HEK293 (cell line): ENCODE results near the gene MKX.

ENCODE experiments used
- FEZF1 ChIP-seq: fragments of 450-650 bp; formaldehyde crosslinking; IDR thresholded peaks from 2 replicates; pipeline ENCODE4 v1.5.1; 2016; ENCODE audit warnings: missing biosample characterization, missing genetic modification characterization
- MEIS1 ChIP-seq: sonication (generic); formaldehyde crosslinking; IDR thresholded peaks from 2 replicates; pipeline ENCODE4 v1.8.1; 2022; ENCODE audit warnings: missing genetic modification reagents, mild to moderate bottlenecking, borderline replicate concordance
- MZF1 ChIP-seq: fragments of 450-650 bp; formaldehyde crosslinking; IDR thresholded peaks from 2 replicates; pipeline ENCODE4 v1.5.1; 2017; ENCODE audit warnings: missing biosample characterization, missing genetic modification characterization, borderline replicate concordance
- OSR2 ChIP-seq: fragments of 450-650 bp; formaldehyde crosslinking; IDR thresholded peaks from 2 replicates; pipeline ENCODE4 v1.5.1; 2016; ENCODE audit warnings: missing biosample characterization, missing genetic modification characterization
- TCF7L2 ChIP-seq: IDR thresholded peaks from 2 replicates; pipeline ENCODE4 v1.6.1; 2011; ENCODE audit warnings: low read depth, mild to moderate bottlenecking, inconsistent platforms, low read length, moderate library complexity, borderline replicate concordance
- ZNF155 ChIP-seq: fragments of 450-650 bp; formaldehyde crosslinking; IDR thresholded peaks from 2 replicates; pipeline ENCODE4 v1.5.1; 2016; ENCODE audit warnings: missing biosample characterization, missing genetic modification characterization
- ZNF19 ChIP-seq: fragments of 450-650 bp; formaldehyde crosslinking; IDR thresholded peaks from 2 replicates; pipeline ENCODE4; 2016; ENCODE audit warnings: missing biosample characterization, missing genetic modification characterization, low read depth
- ZNF214 ChIP-seq: fragments of 450-650 bp; formaldehyde crosslinking; IDR thresholded peaks from 2 replicates; pipeline ENCODE4 v1.5.1; 2017; ENCODE audit warnings: missing biosample characterization, mild to moderate bottlenecking, missing genetic modification characterization, borderline replicate concordance
- ZNF221 ChIP-seq: fragments of 450-650 bp; formaldehyde crosslinking; IDR thresholded peaks from 2 replicates; pipeline ENCODE4 v1.5.1; 2017; ENCODE audit warnings: missing biosample characterization, missing genetic modification characterization, borderline replicate concordance
- ZNF391 ChIP-seq: fragments of 450-650 bp; formaldehyde crosslinking; IDR thresholded peaks from 2 replicates; pipeline ENCODE4 v1.5.1; 2016; ENCODE audit warnings: low read depth, missing biosample characterization, missing genetic modification characterization, borderline replicate concordance
- ZNF426 ChIP-seq: fragments of 450-650 bp; formaldehyde crosslinking; IDR thresholded peaks from 2 replicates; pipeline ENCODE4 v1.5.1; 2017; ENCODE audit warnings: missing biosample characterization, missing genetic modification characterization, mild to moderate bottlenecking, inconsistent platforms, moderate library complexity
- ZNF561 ChIP-seq: fragments of 450-650 bp; IDR thresholded peaks from 2 replicates; pipeline ENCODE4 v1.5.1; 2018; ENCODE audit warnings: missing biosample characterization, missing genetic modification characterization, borderline replicate concordance
- ZNF596 ChIP-seq: fragments of 450-650 bp; IDR thresholded peaks from 2 replicates; pipeline ENCODE4 v1.5.0; 2018; ENCODE audit warnings: missing biosample characterization, mild to moderate bottlenecking, missing genetic modification characterization, moderate library complexity
- ZNF600 ChIP-seq: fragments of 450-650 bp; formaldehyde crosslinking; IDR thresholded peaks from 2 replicates; pipeline ENCODE4 v1.5.1; 2016; ENCODE audit warnings: missing biosample characterization, missing genetic modification characterization
- ZNF629 ChIP-seq: fragments of 450-650 bp; formaldehyde crosslinking; IDR thresholded peaks from 2 replicates; pipeline ENCODE4 v1.5.1; 2017; ENCODE audit warnings: missing biosample characterization, missing genetic modification characterization
- ZNF837 ChIP-seq: fragments of 450-650 bp; formaldehyde crosslinking; IDR thresholded peaks from 2 replicates; pipeline ENCODE4 v1.5.1; 2016; ENCODE audit warnings: missing biosample characterization, missing genetic modification characterization
- ZXDB ChIP-seq: fragments of 450-650 bp; formaldehyde crosslinking; IDR thresholded peaks from 2 replicates; pipeline ENCODE4 v1.5.1; 2016; ENCODE audit warnings: missing biosample characterization, missing genetic modification characterization
- TF ChIP-seq, protein P1 (sequence below): fragments of 450-650 bp; formaldehyde crosslinking; IDR thresholded peaks from 2 replicates; pipeline ENCODE4 v1.5.1; 2016; ENCODE audit warnings: missing biosample characterization, missing genetic modification characterization
- TF ChIP-seq, protein P2 (sequence below): fragments of 450-650 bp; formaldehyde crosslinking; IDR thresholded peaks from 2 replicates; pipeline ENCODE4 v1.5.1; 2016; ENCODE audit warnings: missing biosample characterization, missing genetic modification characterization, borderline replicate concordance
- TF ChIP-seq, protein P3 (sequence below): fragments of 450-650 bp; formaldehyde crosslinking; conservative IDR thresholded peaks from 2 replicates; pipeline ENCODE4 v1.5.1; 2016; ENCODE audit warnings: low read depth, missing biosample characterization, missing genetic modification characterization
- TF ChIP-seq, protein P4 (sequence below): fragments of 450-650 bp; formaldehyde crosslinking; IDR thresholded peaks from 2 replicates; pipeline ENCODE4 v1.5.0; 2017; ENCODE audit warnings: missing biosample characterization, missing genetic modification characterization, borderline replicate concordance
- TF ChIP-seq, protein P5 (sequence below): fragments of 450-650 bp; formaldehyde crosslinking; optimal IDR thresholded peaks from 2 replicates; pipeline ENCODE3; 2016; ENCODE audit warnings: missing biosample characterization, mild to moderate bottlenecking, missing genetic modification characterization

MKX gene

DNA sequence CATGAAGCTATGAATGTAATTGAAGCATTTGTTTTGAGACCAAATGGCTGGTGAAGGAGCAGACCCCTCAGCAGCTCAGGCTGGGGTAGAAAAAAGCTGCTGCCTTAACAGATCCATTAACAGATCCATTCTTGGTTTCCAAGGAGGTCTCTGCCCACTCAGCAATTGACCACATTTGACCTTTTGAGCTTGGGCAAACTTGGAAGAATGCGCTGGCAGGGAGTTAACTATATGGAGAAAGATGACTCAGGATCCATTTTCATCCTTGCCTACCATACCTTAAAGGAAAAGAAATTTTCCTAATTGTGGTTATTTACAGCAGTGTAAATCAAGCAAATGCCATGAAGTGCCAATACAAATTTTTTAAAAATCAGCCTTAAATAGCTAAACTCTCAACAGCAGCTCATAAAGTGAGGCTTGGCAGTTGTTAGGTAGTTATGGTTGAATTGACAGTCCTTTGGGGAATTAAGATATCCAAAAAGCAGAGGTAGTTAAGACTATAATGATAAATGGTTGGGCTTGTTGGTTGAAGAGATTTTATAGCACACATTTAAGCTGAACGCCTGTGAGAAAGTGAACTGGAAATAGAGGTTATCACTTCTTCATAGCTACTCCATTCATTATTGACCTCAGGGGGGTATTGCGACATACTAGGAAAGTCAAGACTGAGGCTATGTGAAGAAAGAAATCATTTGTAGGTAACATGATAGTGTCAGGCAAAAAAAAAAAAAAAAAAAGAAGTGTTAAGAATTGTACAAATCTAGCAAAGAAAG lies 83.9 kb downstream of the MKX start (continued):
- 0 out of 2 replicates have a peak, but pooled peaks have one; percentile 25 for TF ChIP-seq ZNF629 (tag by site-specific recombination)
- no peak for TF ChIP-seq ZNF391 (tag by site-specific recombination)
- TF ChIP-seq MZF1 = 0 out of 2 replicates have a peak, but pooled peaks have one; percentile 21
- TF ChIP-seq ZNF426 (tag by site-specific recombination) = no peak
- TF ChIP-seq ZNF221 (tag by site-specific recombination) = no peak
- TF ChIP-seq, protein P1, sequence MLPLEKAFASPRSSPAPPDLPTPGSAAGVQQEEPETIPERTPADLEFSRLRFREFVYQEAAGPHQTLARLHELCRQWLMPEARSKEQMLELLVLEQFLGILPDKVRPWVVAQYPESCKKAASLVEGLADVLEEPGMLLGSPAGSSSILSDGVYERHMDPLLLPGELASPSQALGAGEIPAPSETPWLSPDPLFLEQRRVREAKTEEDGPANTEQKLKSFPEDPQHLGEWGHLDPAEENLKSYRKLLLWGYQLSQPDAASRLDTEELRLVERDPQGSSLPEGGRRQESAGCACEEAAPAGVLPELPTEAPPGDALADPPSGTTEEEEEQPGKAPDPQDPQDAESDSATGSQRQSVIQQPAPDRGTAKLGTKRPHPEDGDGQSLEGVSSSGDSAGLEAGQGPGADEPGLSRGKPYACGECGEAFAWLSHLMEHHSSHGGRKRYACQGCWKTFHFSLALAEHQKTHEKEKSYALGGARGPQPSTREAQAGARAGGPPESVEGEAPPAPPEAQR (tag by site-specific recombination) = no peak
- TF ChIP-seq ZNF155 = no peak
- TF ChIP-seq OSR2 = peak; percentile 76
- peak; percentile 85; the same call in 1 of the 2 replicates for TF ChIP-seq TCF7L2
- TF ChIP-seq, protein P2, sequence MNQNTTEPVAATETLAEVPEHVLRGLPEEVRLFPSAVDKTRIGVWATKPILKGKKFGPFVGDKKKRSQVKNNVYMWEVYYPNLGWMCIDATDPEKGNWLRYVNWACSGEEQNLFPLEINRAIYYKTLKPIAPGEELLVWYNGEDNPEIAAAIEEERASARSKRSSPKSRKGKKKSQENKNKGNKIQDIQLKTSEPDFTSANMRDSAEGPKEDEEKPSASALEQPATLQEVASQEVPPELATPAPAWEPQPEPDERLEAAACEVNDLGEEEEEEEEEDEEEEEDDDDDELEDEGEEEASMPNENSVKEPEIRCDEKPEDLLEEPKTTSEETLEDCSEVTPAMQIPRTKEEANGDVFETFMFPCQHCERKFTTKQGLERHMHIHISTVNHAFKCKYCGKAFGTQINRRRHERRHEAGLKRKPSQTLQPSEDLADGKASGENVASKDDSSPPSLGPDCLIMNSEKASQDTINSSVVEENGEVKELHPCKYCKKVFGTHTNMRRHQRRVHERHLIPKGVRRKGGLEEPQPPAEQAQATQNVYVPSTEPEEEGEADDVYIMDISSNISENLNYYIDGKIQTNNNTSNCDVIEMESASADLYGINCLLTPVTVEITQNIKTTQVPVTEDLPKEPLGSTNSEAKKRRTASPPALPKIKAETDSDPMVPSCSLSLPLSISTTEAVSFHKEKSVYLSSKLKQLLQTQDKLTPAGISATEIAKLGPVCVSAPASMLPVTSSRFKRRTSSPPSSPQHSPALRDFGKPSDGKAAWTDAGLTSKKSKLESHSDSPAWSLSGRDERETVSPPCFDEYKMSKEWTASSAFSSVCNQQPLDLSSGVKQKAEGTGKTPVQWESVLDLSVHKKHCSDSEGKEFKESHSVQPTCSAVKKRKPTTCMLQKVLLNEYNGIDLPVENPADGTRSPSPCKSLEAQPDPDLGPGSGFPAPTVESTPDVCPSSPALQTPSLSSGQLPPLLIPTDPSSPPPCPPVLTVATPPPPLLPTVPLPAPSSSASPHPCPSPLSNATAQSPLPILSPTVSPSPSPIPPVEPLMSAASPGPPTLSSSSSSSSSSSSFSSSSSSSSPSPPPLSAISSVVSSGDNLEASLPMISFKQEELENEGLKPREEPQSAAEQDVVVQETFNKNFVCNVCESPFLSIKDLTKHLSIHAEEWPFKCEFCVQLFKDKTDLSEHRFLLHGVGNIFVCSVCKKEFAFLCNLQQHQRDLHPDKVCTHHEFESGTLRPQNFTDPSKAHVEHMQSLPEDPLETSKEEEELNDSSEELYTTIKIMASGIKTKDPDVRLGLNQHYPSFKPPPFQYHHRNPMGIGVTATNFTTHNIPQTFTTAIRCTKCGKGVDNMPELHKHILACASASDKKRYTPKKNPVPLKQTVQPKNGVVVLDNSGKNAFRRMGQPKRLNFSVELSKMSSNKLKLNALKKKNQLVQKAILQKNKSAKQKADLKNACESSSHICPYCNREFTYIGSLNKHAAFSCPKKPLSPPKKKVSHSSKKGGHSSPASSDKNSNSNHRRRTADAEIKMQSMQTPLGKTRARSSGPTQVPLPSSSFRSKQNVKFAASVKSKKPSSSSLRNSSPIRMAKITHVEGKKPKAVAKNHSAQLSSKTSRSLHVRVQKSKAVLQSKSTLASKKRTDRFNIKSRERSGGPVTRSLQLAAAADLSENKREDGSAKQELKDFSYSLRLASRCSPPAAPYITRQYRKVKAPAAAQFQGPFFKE = no peak
- no peak for TF ChIP-seq ZNF214
- TF ChIP-seq, protein P3, sequence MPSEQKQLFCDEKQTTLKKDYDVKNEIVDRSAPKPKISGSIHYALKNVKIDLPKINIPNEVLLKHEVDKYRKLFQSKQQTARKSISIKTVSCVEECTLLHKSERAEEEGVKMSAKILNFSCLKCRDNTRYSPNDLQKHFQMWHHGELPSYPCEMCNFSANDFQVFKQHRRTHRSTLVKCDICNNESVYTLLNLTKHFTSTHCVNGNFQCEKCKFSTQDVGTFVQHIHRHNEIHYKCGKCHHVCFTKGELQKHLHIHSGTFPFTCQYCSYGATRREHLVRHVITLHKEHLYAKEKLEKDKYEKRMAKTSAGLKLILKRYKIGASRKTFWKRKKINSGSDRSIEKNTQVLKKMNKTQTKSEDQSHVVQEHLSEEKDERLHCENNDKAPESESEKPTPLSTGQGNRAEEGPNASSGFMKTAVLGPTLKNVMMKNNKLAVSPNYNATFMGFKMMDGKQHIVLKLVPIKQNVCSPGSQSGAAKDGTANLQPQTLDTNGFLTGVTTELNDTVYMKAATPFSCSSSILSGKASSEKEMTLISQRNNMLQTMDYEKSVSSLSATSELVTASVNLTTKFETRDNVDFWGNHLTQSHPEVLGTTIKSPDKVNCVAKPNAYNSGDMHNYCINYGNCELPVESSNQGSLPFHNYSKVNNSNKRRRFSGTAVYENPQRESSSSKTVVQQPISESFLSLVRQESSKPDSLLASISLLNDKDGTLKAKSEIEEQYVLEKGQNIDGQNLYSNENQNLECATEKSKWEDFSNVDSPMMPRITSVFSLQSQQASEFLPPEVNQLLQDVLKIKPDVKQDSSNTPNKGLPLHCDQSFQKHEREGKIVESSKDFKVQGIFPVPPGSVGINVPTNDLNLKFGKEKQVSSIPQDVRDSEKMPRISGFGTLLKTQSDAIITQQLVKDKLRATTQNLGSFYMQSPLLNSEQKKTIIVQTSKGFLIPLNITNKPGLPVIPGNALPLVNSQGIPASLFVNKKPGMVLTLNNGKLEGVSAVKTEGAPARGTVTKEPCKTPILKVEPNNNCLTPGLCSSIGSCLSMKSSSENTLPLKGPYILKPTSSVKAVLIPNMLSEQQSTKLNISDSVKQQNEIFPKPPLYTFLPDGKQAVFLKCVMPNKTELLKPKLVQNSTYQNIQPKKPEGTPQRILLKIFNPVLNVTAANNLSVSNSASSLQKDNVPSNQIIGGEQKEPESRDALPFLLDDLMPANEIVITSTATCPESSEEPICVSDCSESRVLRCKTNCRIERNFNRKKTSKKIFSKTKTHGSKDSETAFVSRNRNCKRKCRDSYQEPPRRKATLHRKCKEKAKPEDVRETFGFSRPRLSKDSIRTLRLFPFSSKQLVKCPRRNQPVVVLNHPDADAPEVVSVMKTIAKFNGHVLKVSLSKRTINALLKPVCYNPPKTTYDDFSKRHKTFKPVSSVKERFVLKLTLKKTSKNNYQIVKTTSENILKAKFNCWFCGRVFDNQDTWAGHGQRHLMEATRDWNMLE (tag by site-specific recombination) = 0 out of 2 replicates have a peak, but pooled peaks have one; percentile 29
- TF ChIP-seq FEZF1 (tag by site-specific recombination) = peak; percentile 93
- TF ChIP-seq ZNF600 (tag by site-specific recombination) = no peak
- TF ChIP-seq ZNF837 (tag by site-specific recombination) = no peak
- TF ChIP-seq, protein P4, sequence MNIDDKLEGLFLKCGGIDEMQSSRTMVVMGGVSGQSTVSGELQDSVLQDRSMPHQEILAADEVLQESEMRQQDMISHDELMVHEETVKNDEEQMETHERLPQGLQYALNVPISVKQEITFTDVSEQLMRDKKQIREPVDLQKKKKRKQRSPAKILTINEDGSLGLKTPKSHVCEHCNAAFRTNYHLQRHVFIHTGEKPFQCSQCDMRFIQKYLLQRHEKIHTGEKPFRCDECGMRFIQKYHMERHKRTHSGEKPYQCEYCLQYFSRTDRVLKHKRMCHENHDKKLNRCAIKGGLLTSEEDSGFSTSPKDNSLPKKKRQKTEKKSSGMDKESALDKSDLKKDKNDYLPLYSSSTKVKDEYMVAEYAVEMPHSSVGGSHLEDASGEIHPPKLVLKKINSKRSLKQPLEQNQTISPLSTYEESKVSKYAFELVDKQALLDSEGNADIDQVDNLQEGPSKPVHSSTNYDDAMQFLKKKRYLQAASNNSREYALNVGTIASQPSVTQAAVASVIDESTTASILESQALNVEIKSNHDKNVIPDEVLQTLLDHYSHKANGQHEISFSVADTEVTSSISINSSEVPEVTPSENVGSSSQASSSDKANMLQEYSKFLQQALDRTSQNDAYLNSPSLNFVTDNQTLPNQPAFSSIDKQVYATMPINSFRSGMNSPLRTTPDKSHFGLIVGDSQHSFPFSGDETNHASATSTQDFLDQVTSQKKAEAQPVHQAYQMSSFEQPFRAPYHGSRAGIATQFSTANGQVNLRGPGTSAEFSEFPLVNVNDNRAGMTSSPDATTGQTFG (tag by site-specific recombination) = no peak
- no peak for TF ChIP-seq MEIS1 (CRISPR knock-in tag)
- TF ChIP-seq ZXDB (tag by site-specific recombination) = peak; percentile 75
- TF ChIP-seq ZNF19 (tag by site-specific recombination) = no peak
- TF ChIP-seq ZNF596 (tag by site-specific recombination) = no peak
- TF ChIP-seq, protein P5, sequence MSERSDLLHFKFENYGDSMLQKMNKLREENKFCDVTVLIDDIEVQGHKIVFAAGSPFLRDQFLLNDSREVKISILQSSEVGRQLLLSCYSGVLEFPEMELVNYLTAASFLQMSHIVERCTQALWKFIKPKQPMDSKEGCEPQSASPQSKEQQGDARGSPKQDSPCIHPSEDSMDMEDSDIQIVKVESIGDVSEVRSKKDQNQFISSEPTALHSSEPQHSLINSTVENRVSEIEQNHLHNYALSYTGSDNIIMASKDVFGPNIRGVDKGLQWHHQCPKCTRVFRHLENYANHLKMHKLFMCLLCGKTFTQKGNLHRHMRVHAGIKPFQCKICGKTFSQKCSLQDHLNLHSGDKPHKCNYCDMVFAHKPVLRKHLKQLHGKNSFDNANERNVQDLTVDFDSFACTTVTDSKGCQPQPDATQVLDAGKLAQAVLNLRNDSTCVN (tag by site-specific recombination) = no peak
- TF ChIP-seq ZNF561 = peak; percentile 37; the same call in 1 of the 2 replicates
